GM21576 (cell line): Measurements from ENCODE around the gene NR0B2.
"Not testable (repeated sequence)": the region's sequence is repeated elsewhere in the genome, so short reads cannot be mapped to it uniquely, and the experiment has no call there.

ENCODE experiments used
- ATAC-seq: cut with Tn5 transposase; IDR thresholded peaks from one replicate; pipeline ENCODE4 v1.9.1; 2021; ENCODE audit warnings: mild to moderate bottlenecking, moderate library complexity; ENCODE audit not compliant: unreplicated experiment

Gene NR0B2

GRCh38 chr1:26894263-26894662 lies 19.5 kb downstream of the NR0B2 start:
- no peak for ATAC-seq

GRCh38 chr1:26890467-26890796 lies 23.3 kb downstream of the NR0B2 start:
- ATAC-seq, result peak; percentile 20

- peak; percentile 82 for ATAC-seq
Measured at GRCh38 chr1:26889551-26890466, 24.0 kb downstream of the NR0B2 start, which contains the start of gene GPN2. Gene GPN2, minus strand, starts transcription at chr1:26890283. Its CDS starts 187 bp downstream, at chr1:26890096.

GRCh38 chr1:26888231-26888630 lies 25.5 kb downstream of the NR0B2 start:
- no peak for ATAC-seq

- no peak for ATAC-seq
Measured at GRCh38 chr1:26887125-26887524, 26.6 kb downstream of the NR0B2 start.

GRCh38 chr1:26882696-26883463 lies 30.9 kb downstream of the NR0B2 start:
- ATAC-seq, result no peak

GRCh38 chr1:26881611-26882010 lies 32.2 kb downstream of the NR0B2 start:
- not testable (repeated sequence) for ATAC-seq

GRCh38 chr1:26879793-26880192 lies 34.0 kb downstream of the NR0B2 start:
- no peak for ATAC-seq

GRCh38 chr1:26877326-26877725 lies 36.4 kb downstream of the NR0B2 start:
- ATAC-seq, result no peak

- ATAC-seq, result no peak
Measured at GRCh38 chr1:26874896-26875295, 38.9 kb downstream of the NR0B2 start.

GRCh38 chr1:26873097-26873496 lies 40.7 kb downstream of the NR0B2 start:
- not testable (repeated sequence) for ATAC-seq

GRCh38 chr1:26864610-26865480 lies 48.9 kb downstream of the NR0B2 start:
- ATAC-seq, result peak; percentile 83

GRCh38 chr1:26863685-26864077 lies 50.1 kb downstream of the NR0B2 start:
- ATAC-seq, result no peak

GRCh38 chr1:26862781-26863684 lies 50.7 kb downstream of the NR0B2 start, which contains the start of gene SFN:
Gene SFN, plus strand, starts transcription at chr1:26863149. Its CDS starts 64 bp downstream, at chr1:26863213.
- no peak for ATAC-seq

GRCh38 chr1:26861889-26862378 lies 51.8 kb downstream of the NR0B2 start:
- no peak for ATAC-seq
